RPMI7951 (cell line): ENCODE data around the gene MPRIP. TPM values are rescaled to one million over a fixed set of nuclear protein-coding genes. Genes with fewer than 3 reads are reported as not detected.
"Not testable (repeated sequence)": the region's sequence is repeated elsewhere in the genome, so short reads cannot be mapped to it uniquely, and the experiment has no call there.

Experiments
- DNase-seq: peaks from one replicate; pipeline ENCODE4 v3.0.0-alpha.2; 2012; ENCODE audit warnings: low read depth
- total RNA-seq: library from RNA; depleted of rRNA; stranded (reverse); fragments of >200 nt; shearing (Covaris generic); gene quantifications from 2 replicates; pipeline ENCODE4 v1.2.3, GENCODE V29; 2014; rRNA removed

Gene MPRIP
- 77.1 and 86.3 TPM in 2 replicates for total RNA-seq

- DNase-seq: no peak
Observed at GRCh38 chr17:17042384-17042736, at the start of gene MPRIP. TSS of gene MPRIP (plus strand) at chr17:17042457. CDS start at chr17:17042849, 392 bp downstream.

GRCh38 chr17:16994631-16995030 is 47.6 kb upstream of the MPRIP start:
- no peak for DNase-seq

GRCh38 chr17:16995930-16996329 is 46.3 kb upstream of the MPRIP start:
- DNase-seq: no peak

GRCh38 chr17:16996726-16997125 is 45.5 kb upstream of the MPRIP start:
- not testable (repeated sequence) for DNase-seq

- DNase-seq: no peak
Observed at GRCh38 chr17:16997514-16998429, 44.5 kb upstream of the MPRIP start.

GRCh38 chr17:16999931-17000625 is 42.2 kb upstream of the MPRIP start:
- no peak for DNase-seq

GRCh38 chr17:17001076-17001777 is 41.0 kb upstream of the MPRIP start:
- DNase-seq: no peak

GRCh38 chr17:17001874-17002520 is 40.3 kb upstream of the MPRIP start:
- DNase-seq: peak; percentile 54

GRCh38 chr17:17002731-17003715 is 39.2 kb upstream of the MPRIP start:
- DNase-seq: not testable (repeated sequence)

- DNase-seq: no peak
Observed at GRCh38 chr17:17004251-17004996, 37.8 kb upstream of the MPRIP start.

- DNase-seq: not testable (repeated sequence)
Observed at GRCh38 chr17:17004997-17005614, 37.2 kb upstream of the MPRIP start.

GRCh38 chr17:17007891-17008290 is 34.4 kb upstream of the MPRIP start:
- not testable (repeated sequence) for DNase-seq

GRCh38 chr17:17008621-17009397 is 33.4 kb upstream of the MPRIP start:
- DNase-seq: not testable (repeated sequence)

GRCh38 chr17:17009972-17010371 is 32.3 kb upstream of the MPRIP start:
- DNase-seq: peak; percentile 28

- DNase-seq: not testable (repeated sequence)
Observed at GRCh38 chr17:17010545-17011034, 31.7 kb upstream of the MPRIP start.

- DNase-seq: peak; percentile 95
Observed at GRCh38 chr17:17011043-17011907, 31.0 kb upstream of the MPRIP start.
